OCI-LY3 (cell line): ENCODE data around the gene RCAN2.

Source experiments
- H2AFZ ChIP-seq: fragments of 200-600, 300-600 bp; shearing (Covaris generic); 2 replicates; pipeline ENCODE4 v1.6.0; 2014; ENCODE audit warnings: antibody characterized with exemption, low read depth, low read length
- H3K27ac ChIP-seq: fragments of 200-600, 300-600 bp; sonication (generic); 2 replicates; pipeline ENCODE4 v1.5.1; 2014; ENCODE audit warnings: mild to moderate bottlenecking, low read length, moderate library complexity, mixed read lengths
- H3K27me3 ChIP-seq: fragments of 200-600, 300-600 bp; sonication (generic); 2 replicates; pipeline ENCODE4 v1.6.1; 2014; ENCODE audit warnings: low read depth, low read length, mixed read lengths
- H3K36me3 ChIP-seq: fragments of 200-600, 300-600 bp; sonication (generic); replicated peaks from 2 replicates; pipeline ENCODE3; 2014; ENCODE audit warnings: low read depth, low read length, mixed read lengths
- H3K4me1 ChIP-seq: fragments of 300-600, 200-600 bp; sonication (generic); 2 replicates; pipeline ENCODE4 v1.6.1; 2014; ENCODE audit warnings: low read length, mixed read lengths
- H3K4me2 ChIP-seq: fragments of 200-600, 300-600 bp; sonication (generic); 2 replicates; pipeline ENCODE4 v1.6.1; 2014; ENCODE audit warnings: low read length, mixed read lengths
- H3K4me3 ChIP-seq: fragments of 300-600, 200-600 bp; sonication (generic); 2 replicates; pipeline ENCODE4 v1.5.1; 2014; ENCODE audit warnings: antibody characterized with exemption, mild to moderate bottlenecking, low read length, moderate library complexity
- H3K79me2 ChIP-seq: fragments of 300-600, 200-600 bp; shearing (Covaris generic); 2 replicates; pipeline ENCODE4 v1.6.1; 2014; ENCODE audit warnings: mild to moderate bottlenecking, low read length, mixed read lengths
- H3K9ac ChIP-seq: fragments of 300-600, 200-600 bp; shearing (Covaris generic); 2 replicates; pipeline ENCODE4 v1.6.0; 2014; ENCODE audit warnings: mild to moderate bottlenecking, low read length, moderate library complexity
- H3K9me3 ChIP-seq: fragments of 200-600, 300-600 bp; shearing (Covaris generic); 2 replicates; pipeline ENCODE4 v1.6.1; 2014; ENCODE audit warnings: low read length, mixed read lengths; ENCODE audit not compliant: insufficient read depth
- H4K20me1 ChIP-seq: fragments of 200-600, 300-600 bp; sonication (generic); 2 replicates; pipeline ENCODE4 v1.6.1; 2016; ENCODE audit warnings: low read length, mixed read lengths; ENCODE audit not compliant: insufficient read depth
- CTCF ChIP-seq: fragments of 200-600, 300-600 bp; sonication (generic); IDR thresholded peaks from 2 replicates; pipeline ENCODE4 v1.5.1; 2014; ENCODE audit warnings: antibody characterized with exemption, low read length, low read depth
- EZH2phosphoT487 ChIP-seq: fragments of 200-600 bp; shearing (Covaris generic); IDR thresholded peaks from 2 replicates; pipeline ENCODE4 v1.6.1; 2018; ENCODE audit warnings: antibody characterized with exemption, mixed run types, low read depth

RCAN2 gene

GRCh38 chr6:46509981-46510510, 18.8 kb upstream of the RCAN2 start:
- Histone ChIP-seq H3K9ac (no peak overlapping the region), H4K20me1 (no peaks in the 10 kb centered on the region), H3K27me3 (no peaks in the 10 kb centered on the region), H3K36me3 (no peaks in the 10 kb centered on the region), H3K4me2 (no peak overlapping the region), H3K79me2 (no peaks in the 10 kb centered on the region), H3K27ac (no peak overlapping the region), H3K4me1 (peaks cover 4% of the 10 kb centered on the region; the same call in 1 of the 2 replicates), H2AFZ (no peak overlapping the region), H3K4me3 (no peak overlapping the region), H3K9me3 (no peaks in the 10 kb centered on the region)
- TF ChIP-seq EZH2phosphoT487 (no peak), CTCF (no peak)

GRCh38 chr6:46509063-46509462, 17.8 kb upstream of the RCAN2 start:
- Histone ChIP-seq H2AFZ (no peak overlapping the region), H3K4me2 (no peak overlapping the region), H4K20me1 (no peaks in the 10 kb centered on the region), H3K79me2 (no peaks in the 10 kb centered on the region), H3K4me3 (no peak overlapping the region), H3K36me3 (no peaks in the 10 kb centered on the region), H3K27me3 (no peaks in the 10 kb centered on the region), H3K9ac (no peak overlapping the region), H3K9me3 (no peaks in the 10 kb centered on the region), H3K4me1 (peaks cover 4% of the 10 kb centered on the region; the same call in 1 of the 2 replicates), H3K27ac (no peak overlapping the region)
- TF ChIP-seq EZH2phosphoT487 (no peak), CTCF (no peak)

- H4K20me1 ChIP-seq: no peaks in the 10 kb centered on the region
- no peaks in the 10 kb centered on the region for H3K27me3 ChIP-seq
- no peak overlapping the region for H3K9ac ChIP-seq
- H3K4me1 ChIP-seq: peaks cover 6% of the 10 kb centered on the region; the same call in 1 of the 2 replicates
- no peak overlapping the region for H3K4me3 ChIP-seq
- no peak overlapping the region for H2AFZ ChIP-seq
- no peak overlapping the region for H3K27ac ChIP-seq
- no peaks in the 10 kb centered on the region for H3K9me3 ChIP-seq
- no peak for TF ChIP-seq EZH2phosphoT487
- no peak for TF ChIP-seq CTCF
- H3K4me2 ChIP-seq: no peak overlapping the region
- H3K79me2 ChIP-seq: no peaks in the 10 kb centered on the region
- no peaks in the 10 kb centered on the region for H3K36me3 ChIP-seq
Measured at GRCh38 chr6:46507426-46507825, 16.2 kb upstream of the RCAN2 start.

GRCh38 chr6:46505693-46506512, 14.7 kb upstream of the RCAN2 start:
- no peak overlapping the region for H3K9ac ChIP-seq
- no peaks in the 10 kb centered on the region for H4K20me1 ChIP-seq
- H3K4me2 ChIP-seq: no peak overlapping the region
- H3K36me3 ChIP-seq: no peaks in the 10 kb centered on the region
- H3K27ac ChIP-seq: no peak overlapping the region
- no peaks in the 10 kb centered on the region for H3K79me2 ChIP-seq
- no peaks in the 10 kb centered on the region for H3K27me3 ChIP-seq
- no peaks in the 10 kb centered on the region for H3K9me3 ChIP-seq
- no peak overlapping the region for H2AFZ ChIP-seq
- H3K4me3 ChIP-seq: no peak overlapping the region
- TF ChIP-seq CTCF: no peak
- peaks cover 22% of the 10 kb centered on the region for H3K4me1 ChIP-seq
